ENCODE results near the gene MOB3B. TPM values are rescaled to one million over a fixed set of nuclear protein-coding genes. Genes with fewer than 3 reads are reported as not detected.
A peak's percentile ranks its signal among the peaks of the same experiment; 100 is the strongest.
"Not testable (repeated sequence)": the region's sequence is repeated elsewhere in the genome, so short reads cannot be mapped to it uniquely, and the experiment has no call there.

The MOB3B gene
- total RNA-seq, 1 donor from 2014 or later = 11.0 TPM

- Histone ChIP-seq H3K9me3 (no peaks in the 10 kb centered on the region), H3K27ac (no peak overlapping the region), H3K4me3 (no peak overlapping the region), H3K36me3 (no peaks in the 10 kb centered on the region), H3K27me3 (no peaks in the 10 kb centered on the region), H3K4me1 (peaks cover 17% of the 10 kb centered on the region)
- no peak for TF ChIP-seq CTCF (IDR thresholded peaks at IDR 0.05)
- no peak for DNase-seq (ENCODE audit: extremely low spot score in 2 of 2)
- intact Hi-C loops (cut with DNase I) = no loop called here
These were observed 26.0 kb downstream of the MOB3B start for GRCh38 chr9:27503623-27504022.

GRCh38 chr9:27500902-27501301 lies 28.7 kb downstream of the MOB3B start:
- H3K36me3 ChIP-seq; H3K4me3 ChIP-seq; H3K9me3 ChIP-seq; intact Hi-C loops (cut with DNase I); DNase-seq (ENCODE audit: extremely low spot score in 2 of 2); H3K27me3 ChIP-seq; H3K27ac ChIP-seq: not testable (repeated sequence)
- peaks cover 40% of the 10 kb centered on the region for H3K4me1 ChIP-seq

GRCh38 chr9:27499451-27499850 lies 30.2 kb downstream of the MOB3B start:
- H3K27me3 ChIP-seq = no peaks in the 10 kb centered on the region
- DNase-seq (ENCODE audit: extremely low spot score in 2 of 2) = no peak
- H3K9me3 ChIP-seq = no peaks in the 10 kb centered on the region
- H3K4me1 ChIP-seq = peaks cover 42% of the 10 kb centered on the region
- no peak overlapping the region for H3K27ac ChIP-seq
- no peaks in the 10 kb centered on the region for H3K36me3 ChIP-seq
- TF ChIP-seq POLR2AphosphoS5 (IDR thresholded peaks at IDR 0.05; ENCODE audit: insufficient read depth in 1 of 2, low read depth in 1 of 2) (peak in 1 of 2 donors; percentile 40), CTCF (IDR thresholded peaks at IDR 0.05) (no peak)
- H3K4me3 ChIP-seq = no peak overlapping the region
- intact Hi-C loops (cut with DNase I) = no loop called here

GRCh38 chr9:27497883-27498417 lies 31.7 kb downstream of the MOB3B start:
- Histone ChIP-seq H3K9me3 (no peaks in the 10 kb centered on the region), H3K4me1 (peaks cover 42% of the 10 kb centered on the region), H3K27ac (no peak overlapping the region), H3K27me3 (no peaks in the 10 kb centered on the region), H3K4me3 (no peak overlapping the region), H3K36me3 (no peaks in the 10 kb centered on the region)
- DNase-seq (ENCODE audit: extremely low spot score in 2 of 2) = no peak
- TF ChIP-seq POLR2AphosphoS5 (IDR thresholded peaks at IDR 0.05; ENCODE audit: insufficient read depth in 1 of 2, low read depth in 1 of 2) (no peak), CTCF (IDR thresholded peaks at IDR 0.05) (no peak), POLR2A (IDR thresholded peaks at IDR 0.05) (no peak)
- intact Hi-C loops (cut with DNase I) = no loop called here

- Histone ChIP-seq H3K27me3 (no peaks in the 10 kb centered on the region), H3K4me3 (no peak overlapping the region), H3K36me3 (no peaks in the 10 kb centered on the region), H3K9me3 (no peaks in the 10 kb centered on the region), H3K4me1 (peaks cover 42% of the 10 kb centered on the region), H3K27ac (no peak overlapping the region)
- no peak for DNase-seq (ENCODE audit: extremely low spot score in 2 of 2)
- intact Hi-C loops (cut with DNase I) = no loop called here
- TF ChIP-seq CTCF (IDR thresholded peaks at IDR 0.05) = no peak
- TF ChIP-seq POLR2AphosphoS5 (IDR thresholded peaks at IDR 0.05; ENCODE audit: insufficient read depth in 1 of 2, low read depth in 1 of 2) = no peak
- TF ChIP-seq POLR2A (IDR thresholded peaks at IDR 0.05) = no peak
These were observed 33.5 kb downstream of the MOB3B start for GRCh38 chr9:27496135-27496504.

Data from vagina (tissue), 2 donors.